Transverse colon (tissue), 4 donors: ENCODE results near the gene NAT16.

ENCODE experiments used
- EP300 ChIP-seq: sonication (generic); formaldehyde crosslinking; IDR thresholded peaks from one replicate; pipeline ENCODE4 v1.6.1; 2017; ENCODE audit warnings: antibody characterized with exemption, low read depth
- POLR2A ChIP-seq: fragments of 450-650 bp; IDR thresholded peaks from one replicate; pipeline ENCODE4 v1.6.1; 2016; ENCODE audit warnings: antibody characterized with exemption, mild to moderate bottlenecking, moderate library complexity
- POLR2AphosphoS5 ChIP-seq, 3 donors: sonication (generic); formaldehyde crosslinking; IDR thresholded peaks; one replicate each; pipeline ENCODE4 v1.6.1; 2016; ENCODE audit warnings: antibody characterized with exemption in 3 of 3
- TF ChIP-seq, protein P1 (sequence below), 5 experiments: fragments of 200-600 bp in 3 of 5; fragments of 450-650 bp in 2 of 5; sonication (generic) in 3 of 5; IDR thresholded peaks; 1 replicate in 2 of 5; 2 replicates in 3 of 5; pipeline ENCODE4 v1.5.1; 2016 to 2017; ENCODE audit warnings: antibody characterized with exemption in 5 of 5, inconsistent platforms in 3 of 5, mild to moderate bottlenecking in 2 of 5, moderate library complexity in 1 of 5

DNA sequence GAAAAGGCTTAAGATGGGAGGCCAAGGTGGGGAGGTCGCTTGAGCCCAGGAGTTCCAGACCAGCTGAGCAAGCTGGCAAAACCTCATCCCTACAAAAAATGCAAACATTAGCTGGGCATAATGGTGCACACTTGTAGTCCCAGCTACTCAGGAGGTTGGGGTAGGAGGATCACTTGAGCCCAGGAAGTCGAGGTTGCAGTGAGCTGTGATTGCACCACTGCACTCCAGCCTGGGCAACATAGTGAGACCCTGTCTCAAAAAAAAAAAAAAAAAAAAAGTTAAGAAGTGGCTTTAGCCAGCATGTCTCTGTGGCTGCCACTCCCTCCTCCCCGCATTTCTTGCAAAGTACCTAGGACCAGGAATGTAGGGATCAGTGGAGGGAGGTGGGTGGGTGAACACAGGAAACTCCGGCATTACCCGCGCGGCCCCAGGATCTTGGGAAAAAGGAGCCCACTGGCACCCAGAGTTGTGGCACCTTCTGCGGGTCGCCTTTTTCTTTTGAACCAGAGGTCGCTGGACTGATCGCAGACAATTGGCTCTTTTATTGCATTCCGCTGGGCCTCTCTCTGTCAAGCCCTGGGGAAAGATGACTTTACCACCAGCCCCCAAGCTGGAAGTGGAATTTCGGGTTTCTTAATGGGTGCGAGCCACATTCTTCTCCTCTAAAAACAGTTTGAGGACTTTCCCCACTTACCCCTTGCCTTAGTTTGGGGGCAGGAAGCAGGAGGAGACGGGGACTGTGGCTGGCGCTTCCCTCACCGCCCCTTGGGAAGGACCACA, 18.2 kb downstream of the NAT16 start:
- TF ChIP-seq POLR2A (no peak), POLR2AphosphoS5 (IDR thresholded peaks at IDR 0.05) (no peak), EP300 (no peak)
- TF ChIP-seq, protein P1, sequence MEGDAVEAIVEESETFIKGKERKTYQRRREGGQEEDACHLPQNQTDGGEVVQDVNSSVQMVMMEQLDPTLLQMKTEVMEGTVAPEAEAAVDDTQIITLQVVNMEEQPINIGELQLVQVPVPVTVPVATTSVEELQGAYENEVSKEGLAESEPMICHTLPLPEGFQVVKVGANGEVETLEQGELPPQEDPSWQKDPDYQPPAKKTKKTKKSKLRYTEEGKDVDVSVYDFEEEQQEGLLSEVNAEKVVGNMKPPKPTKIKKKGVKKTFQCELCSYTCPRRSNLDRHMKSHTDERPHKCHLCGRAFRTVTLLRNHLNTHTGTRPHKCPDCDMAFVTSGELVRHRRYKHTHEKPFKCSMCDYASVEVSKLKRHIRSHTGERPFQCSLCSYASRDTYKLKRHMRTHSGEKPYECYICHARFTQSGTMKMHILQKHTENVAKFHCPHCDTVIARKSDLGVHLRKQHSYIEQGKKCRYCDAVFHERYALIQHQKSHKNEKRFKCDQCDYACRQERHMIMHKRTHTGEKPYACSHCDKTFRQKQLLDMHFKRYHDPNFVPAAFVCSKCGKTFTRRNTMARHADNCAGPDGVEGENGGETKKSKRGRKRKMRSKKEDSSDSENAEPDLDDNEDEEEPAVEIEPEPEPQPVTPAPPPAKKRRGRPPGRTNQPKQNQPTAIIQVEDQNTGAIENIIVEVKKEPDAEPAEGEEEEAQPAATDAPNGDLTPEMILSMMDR (IDR thresholded peaks at IDR 0.05) = no peak
